Activated CD8-positive, alpha-beta memory T cell treated with anti-CD3 and anti-CD28 coated beads, Interleukin-2, amount 50 U/mL, for 1 hour (primary cell): ENCODE results near the gene NUTM2G.
"Not testable (repeated sequence)": the region's sequence is repeated elsewhere in the genome, so short reads cannot be mapped to it uniquely, and the experiment has no call there.

ENCODE experiments used
- DNase-seq: peaks from one replicate; pipeline ENCODE4 v3.0.0-alpha.2; 2020; ENCODE audit errors: extremely low read depth

NUTM2G gene

DNA sequence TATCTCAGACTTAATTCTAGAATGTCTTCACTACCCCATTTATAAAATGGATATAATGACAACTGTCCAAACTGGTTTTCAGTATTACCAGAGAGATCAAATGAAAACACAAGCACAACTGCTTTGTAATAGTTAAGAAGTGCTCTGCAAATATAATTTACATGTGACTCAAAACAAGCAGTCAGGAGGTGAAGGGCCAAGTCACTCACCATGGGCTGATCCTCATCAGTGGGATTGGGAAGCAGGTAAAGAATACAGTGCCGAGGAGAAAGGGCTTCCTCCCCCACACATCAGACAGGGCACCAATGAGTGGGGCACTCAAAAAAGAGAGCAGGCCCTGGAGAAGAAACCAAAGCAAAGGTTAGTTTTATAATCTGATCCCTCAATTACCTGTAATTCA lies 20.7 kb downstream of the NUTM2G start:
- not testable (repeated sequence) for DNase-seq

DNA sequence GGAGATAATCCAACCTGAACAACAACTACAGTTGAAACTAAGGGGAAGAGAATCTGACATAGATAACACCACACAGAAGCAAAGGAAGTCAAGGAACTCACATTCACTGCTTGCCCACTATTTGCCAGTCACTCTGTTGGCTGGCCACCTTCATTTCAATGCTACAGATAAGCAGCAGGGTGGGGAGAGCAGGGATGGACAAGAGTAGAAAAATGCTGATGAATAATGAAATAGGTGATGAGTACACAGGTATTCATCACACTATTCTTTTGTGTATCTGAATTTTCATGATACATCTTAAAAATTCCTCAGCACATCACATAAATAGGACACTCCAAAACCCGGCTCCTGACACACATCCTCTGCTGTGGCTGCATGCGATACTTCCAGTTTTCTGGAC lies 21.9 kb downstream of the NUTM2G start:
- not testable (repeated sequence) for DNase-seq

DNA sequence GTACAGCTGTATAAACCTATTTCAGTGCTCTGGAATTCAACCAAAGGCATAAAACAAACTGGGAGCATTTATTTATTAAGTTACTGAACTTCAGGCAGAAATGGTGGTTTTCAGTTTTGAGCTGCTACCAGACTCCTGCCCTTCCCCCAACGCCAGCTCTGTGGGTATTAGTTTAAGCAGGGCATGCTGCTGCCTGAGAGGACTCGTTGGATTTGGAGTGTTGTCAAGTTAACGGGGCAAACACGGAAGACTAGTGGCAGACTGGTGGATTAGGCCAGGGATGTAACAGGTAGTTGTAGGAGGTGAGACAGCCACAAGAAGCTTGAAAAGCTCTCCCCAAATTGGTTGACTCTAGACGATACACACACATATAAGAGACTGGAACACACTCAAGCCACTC lies 38.9 kb downstream of the NUTM2G start:
- not testable (repeated sequence) for DNase-seq

DNA sequence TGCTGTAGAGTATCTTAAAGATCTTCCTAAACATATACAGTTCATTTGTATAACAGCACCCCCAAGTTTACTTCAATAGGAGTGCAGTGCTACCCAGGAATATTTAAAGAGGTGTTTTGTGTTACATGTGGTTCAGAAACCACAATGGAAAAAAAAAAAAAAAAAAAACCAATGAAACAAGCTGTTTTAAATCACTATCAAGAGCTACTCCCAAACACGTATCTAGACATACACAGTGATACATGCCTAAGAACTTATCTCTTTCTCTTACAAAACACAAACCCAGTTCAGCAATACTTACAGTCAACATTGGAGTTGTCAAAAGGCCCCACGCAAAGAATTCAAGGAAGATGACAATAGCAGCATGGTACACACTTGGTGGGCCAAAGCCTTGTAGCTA lies 43.9 kb downstream of the NUTM2G start:
- not testable (repeated sequence) for DNase-seq

DNA sequence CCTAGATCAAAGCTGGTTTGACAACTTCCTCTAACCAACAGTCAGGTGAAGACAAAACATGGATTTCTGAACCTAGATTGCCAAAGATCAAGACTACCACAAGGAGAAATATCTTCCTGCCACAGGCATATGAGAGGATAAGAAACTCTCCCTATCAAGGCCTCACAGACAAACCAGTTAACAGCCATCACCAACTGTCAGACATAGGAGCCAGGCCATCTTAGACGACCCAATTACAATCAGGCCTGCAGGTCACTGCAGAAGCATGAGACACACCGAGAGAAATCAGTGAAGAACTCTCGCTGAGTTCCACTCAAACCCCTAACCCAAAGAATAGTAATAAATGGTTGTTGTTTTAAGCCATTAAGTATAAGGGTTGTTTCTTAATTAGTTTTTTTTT lies 45.4 kb downstream of the NUTM2G start:
- not testable (repeated sequence) for DNase-seq

DNA sequence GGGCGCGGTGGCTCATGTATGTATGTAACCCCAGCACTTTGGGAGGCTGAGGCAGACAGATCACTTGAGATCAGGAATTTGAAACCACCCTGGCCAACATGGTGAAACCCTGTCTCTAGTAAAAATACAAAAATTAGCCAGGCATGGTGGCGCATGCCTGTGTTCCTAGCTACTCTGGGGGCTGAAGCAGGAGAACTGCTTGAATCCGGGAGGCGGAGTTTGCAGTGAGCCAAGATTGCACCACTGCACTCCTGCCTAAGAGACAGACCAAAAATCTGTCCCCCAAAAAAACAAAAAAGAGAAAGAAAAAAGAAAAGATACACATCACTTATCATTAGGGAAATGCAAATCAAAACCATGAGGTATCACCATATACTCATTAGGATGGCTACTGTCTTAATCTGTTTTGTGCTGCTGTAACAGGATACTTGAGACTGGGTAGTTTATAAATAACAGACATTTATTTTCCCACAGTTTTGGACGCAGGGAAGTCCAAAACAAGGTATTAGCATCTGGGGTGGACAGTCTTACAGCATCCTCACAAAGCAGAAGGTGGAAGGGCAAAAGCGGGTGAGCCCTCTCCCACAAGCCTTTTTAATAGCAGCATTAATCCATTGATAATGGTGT lies 55.0 kb downstream of the NUTM2G start:
- not testable (repeated sequence) for DNase-seq

DNA sequence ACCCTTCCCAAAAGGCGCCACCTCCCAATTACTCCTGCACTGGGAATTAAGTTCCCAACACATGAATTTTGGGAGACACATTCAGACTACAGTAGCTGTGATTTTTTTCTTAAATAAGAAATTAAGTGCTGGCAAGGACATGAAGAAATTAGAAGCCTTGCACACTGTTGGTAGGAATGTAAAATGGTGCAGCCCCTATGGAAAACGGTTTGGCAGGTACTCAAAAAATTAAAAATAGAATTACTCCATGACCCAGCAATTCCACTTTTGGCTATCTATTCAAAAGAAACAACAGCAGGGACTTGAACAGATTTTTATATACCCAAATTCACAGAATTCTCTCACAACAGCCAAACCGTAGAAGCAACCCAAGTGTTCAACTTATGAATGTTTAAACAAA lies 55.5 kb downstream of the NUTM2G start:
- not testable (repeated sequence) for DNase-seq

DNA sequence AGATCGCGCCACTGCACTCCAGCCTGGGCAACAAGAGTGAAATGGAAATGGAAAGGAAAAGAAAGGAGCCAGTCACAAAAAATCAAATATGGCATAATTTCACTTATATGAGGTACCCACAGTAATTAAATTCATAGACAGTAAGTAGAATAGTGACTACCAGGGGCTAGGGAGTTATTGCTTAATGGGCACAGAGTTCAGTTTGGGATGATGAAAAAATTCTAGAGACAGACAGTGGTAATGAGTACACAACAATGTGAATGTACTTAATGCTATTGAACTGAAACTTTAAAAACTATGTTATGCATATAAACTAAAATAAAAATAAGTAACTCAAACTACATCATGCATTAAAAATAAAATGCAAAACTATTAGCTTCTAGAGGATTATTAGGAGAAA lies 56.2 kb downstream of the NUTM2G start:
- not testable (repeated sequence) for DNase-seq
